ENCODE results near the gene CXorf58.

Gene CXorf58

DNA sequence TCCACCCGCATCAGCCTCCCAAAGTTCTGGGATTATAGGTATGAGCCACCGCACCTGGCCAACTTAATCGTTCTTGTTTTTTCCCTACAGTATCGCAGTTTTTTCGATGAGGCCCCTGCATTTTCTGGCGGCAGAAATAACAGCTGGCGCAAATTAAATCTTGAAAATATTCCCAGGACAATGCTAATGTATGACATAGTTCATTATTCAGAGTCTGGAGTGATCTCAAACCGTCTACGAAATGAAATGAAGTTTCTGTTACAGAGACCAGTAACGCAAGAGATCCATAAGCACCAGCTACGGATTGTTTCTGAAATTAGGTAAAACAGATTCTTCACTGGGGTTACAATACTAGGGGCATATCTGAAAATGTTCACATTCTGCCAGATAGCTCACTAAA, 27.3 kb downstream of the CXorf58 start:
- DNase-seq (ENCODE audit: low read depth in 1 of 2, low spot score in 1 of 2): no peak
- H3K27ac ChIP-seq (replicated peaks): no peak overlapping the region
- no peak overlapping the region for H3K4me3 ChIP-seq (replicated peaks; ENCODE audit: insufficient read depth, low read length)
- no peaks in the 10 kb centered on the region for H3K27me3 ChIP-seq (ENCODE audit: insufficient read depth, poor library complexity, severe bottlenecking)
- TF ChIP-seq, protein P1, sequence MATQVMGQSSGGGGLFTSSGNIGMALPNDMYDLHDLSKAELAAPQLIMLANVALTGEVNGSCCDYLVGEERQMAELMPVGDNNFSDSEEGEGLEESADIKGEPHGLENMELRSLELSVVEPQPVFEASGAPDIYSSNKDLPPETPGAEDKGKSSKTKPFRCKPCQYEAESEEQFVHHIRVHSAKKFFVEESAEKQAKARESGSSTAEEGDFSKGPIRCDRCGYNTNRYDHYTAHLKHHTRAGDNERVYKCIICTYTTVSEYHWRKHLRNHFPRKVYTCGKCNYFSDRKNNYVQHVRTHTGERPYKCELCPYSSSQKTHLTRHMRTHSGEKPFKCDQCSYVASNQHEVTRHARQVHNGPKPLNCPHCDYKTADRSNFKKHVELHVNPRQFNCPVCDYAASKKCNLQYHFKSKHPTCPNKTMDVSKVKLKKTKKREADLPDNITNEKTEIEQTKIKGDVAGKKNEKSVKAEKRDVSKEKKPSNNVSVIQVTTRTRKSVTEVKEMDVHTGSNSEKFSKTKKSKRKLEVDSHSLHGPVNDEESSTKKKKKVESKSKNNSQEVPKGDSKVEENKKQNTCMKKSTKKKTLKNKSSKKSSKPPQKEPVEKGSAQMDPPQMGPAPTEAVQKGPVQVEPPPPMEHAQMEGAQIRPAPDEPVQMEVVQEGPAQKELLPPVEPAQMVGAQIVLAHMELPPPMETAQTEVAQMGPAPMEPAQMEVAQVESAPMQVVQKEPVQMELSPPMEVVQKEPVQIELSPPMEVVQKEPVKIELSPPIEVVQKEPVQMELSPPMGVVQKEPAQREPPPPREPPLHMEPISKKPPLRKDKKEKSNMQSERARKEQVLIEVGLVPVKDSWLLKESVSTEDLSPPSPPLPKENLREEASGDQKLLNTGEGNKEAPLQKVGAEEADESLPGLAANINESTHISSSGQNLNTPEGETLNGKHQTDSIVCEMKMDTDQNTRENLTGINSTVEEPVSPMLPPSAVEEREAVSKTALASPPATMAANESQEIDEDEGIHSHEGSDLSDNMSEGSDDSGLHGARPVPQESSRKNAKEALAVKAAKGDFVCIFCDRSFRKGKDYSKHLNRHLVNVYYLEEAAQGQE (IDR thresholded peaks at IDR 0.05; ENCODE audit: insufficient replicate concordance, low read depth): no peak
- TF ChIP-seq SPI1 (IDR thresholded peaks at IDR 0.05; ENCODE audit: borderline replicate concordance, low read depth) (no peak), GABPA (IDR thresholded peaks at IDR 0.05; ENCODE audit: low read depth) (no peak), POLR2AphosphoS5 (IDR thresholded peaks at IDR 0.05; ENCODE audit: low read depth) (no peak)
- TF ChIP-seq, protein P2, sequence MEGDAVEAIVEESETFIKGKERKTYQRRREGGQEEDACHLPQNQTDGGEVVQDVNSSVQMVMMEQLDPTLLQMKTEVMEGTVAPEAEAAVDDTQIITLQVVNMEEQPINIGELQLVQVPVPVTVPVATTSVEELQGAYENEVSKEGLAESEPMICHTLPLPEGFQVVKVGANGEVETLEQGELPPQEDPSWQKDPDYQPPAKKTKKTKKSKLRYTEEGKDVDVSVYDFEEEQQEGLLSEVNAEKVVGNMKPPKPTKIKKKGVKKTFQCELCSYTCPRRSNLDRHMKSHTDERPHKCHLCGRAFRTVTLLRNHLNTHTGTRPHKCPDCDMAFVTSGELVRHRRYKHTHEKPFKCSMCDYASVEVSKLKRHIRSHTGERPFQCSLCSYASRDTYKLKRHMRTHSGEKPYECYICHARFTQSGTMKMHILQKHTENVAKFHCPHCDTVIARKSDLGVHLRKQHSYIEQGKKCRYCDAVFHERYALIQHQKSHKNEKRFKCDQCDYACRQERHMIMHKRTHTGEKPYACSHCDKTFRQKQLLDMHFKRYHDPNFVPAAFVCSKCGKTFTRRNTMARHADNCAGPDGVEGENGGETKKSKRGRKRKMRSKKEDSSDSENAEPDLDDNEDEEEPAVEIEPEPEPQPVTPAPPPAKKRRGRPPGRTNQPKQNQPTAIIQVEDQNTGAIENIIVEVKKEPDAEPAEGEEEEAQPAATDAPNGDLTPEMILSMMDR (IDR thresholded peaks at IDR 0.05; ENCODE audit: insufficient read depth, low read length): no peak

DNA sequence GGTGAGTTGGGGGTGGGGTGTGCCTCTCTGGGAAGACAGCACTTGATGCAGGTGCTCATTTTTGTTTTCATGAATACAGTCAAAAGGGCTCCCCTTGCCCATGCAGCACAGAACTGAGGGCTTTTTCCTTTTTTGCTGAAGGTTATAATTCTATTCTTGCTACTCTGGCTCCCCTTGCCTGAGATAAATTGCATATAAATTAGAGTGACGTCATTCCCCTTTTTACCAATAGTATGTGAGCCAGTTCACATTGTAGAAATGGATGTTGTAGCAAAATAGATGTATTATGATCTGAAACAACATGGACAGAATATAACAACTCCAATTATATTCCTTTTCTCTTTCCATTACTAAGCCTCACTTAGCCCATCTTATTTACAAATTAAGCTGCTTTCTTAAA, 28.4 kb downstream of the CXorf58 start:
- no peak for DNase-seq (ENCODE audit: low read depth in 1 of 2, low spot score in 1 of 2)
- no peak overlapping the region for H3K27ac ChIP-seq (replicated peaks)
- TF ChIP-seq, protein P1 (IDR thresholded peaks at IDR 0.05; ENCODE audit: insufficient replicate concordance, low read depth): no peak
- TF ChIP-seq POLR2AphosphoS5 (IDR thresholded peaks at IDR 0.05; ENCODE audit: low read depth) (no peak), GABPA (IDR thresholded peaks at IDR 0.05; ENCODE audit: low read depth) (no peak), SPI1 (IDR thresholded peaks at IDR 0.05; ENCODE audit: borderline replicate concordance, low read depth) (no peak)
- TF ChIP-seq, protein P2 (IDR thresholded peaks at IDR 0.05; ENCODE audit: insufficient read depth, low read length): no peak

DNA sequence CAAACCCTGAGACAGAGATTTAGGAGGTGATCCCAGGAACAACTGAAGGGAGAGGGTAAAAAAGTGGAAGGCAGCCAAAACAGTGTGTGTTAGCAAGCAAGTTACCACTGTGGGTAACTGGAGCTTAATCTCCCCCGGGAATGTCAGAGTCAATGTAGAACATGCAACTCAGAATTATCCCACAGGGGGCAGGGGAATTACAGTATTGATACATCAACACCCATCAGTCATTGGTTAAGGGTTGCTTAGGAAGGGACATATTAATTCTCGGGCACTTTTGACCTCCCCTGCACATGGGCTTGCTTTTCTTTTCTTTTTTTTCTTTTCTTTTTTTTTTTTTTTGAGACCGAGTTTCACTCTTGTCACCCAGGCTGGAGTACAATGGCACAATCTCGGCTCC, 29.3 kb downstream of the CXorf58 start:
- Histone ChIP-seq H3K4me3 (replicated peaks; ENCODE audit: insufficient read depth, low read length) (no peak overlapping the region), H3K27ac (replicated peaks) (no peak overlapping the region), H3K27me3 (ENCODE audit: insufficient read depth, poor library complexity, severe bottlenecking) (no peaks in the 10 kb centered on the region)
- TF ChIP-seq, protein P1 (IDR thresholded peaks at IDR 0.05; ENCODE audit: insufficient replicate concordance, low read depth): no peak
- no peak for TF ChIP-seq POLR2AphosphoS5 (IDR thresholded peaks at IDR 0.05; ENCODE audit: low read depth)
- TF ChIP-seq, protein P2 (IDR thresholded peaks at IDR 0.05; ENCODE audit: insufficient read depth, low read length): no peak
- TF ChIP-seq SPI1 (IDR thresholded peaks at IDR 0.05; ENCODE audit: borderline replicate concordance, low read depth): no peak
- TF ChIP-seq GABPA (IDR thresholded peaks at IDR 0.05; ENCODE audit: low read depth): no peak
- DNase-seq (ENCODE audit: low read depth in 1 of 2, low spot score in 1 of 2): no peak

More for the DNA sequence above, 28.4 kb downstream of the CXorf58 start:
- H3K4me3 ChIP-seq (replicated peaks; ENCODE audit: insufficient read depth, low read length): no peak overlapping the region
- no peaks in the 10 kb centered on the region for H3K27me3 ChIP-seq (ENCODE audit: insufficient read depth, poor library complexity, severe bottlenecking)
